ENCODE data around the gene ATG9B. TPM values are rescaled to one million over a fixed set of nuclear protein-coding genes. Genes with fewer than 3 reads are reported as not detected.

Gene ATG9B
- total and polyA plus RNA-seq, 2 donors (not counting 3 experiments of a cell fraction or from before 2014, with no cell fraction given) = 0.04 TPM; not detected in 1

GRCh38 chr7:150988230-150989226 is 35.8 kb downstream of the ATG9B start:
- H3K27me3 ChIP-seq (ENCODE audit: control insufficient read depth in 2 of 2, insufficient read depth in 2 of 2, low read length in 2 of 2) = peaks cover 0 to 1% of the 10 kb centered on the region in 2 experiments
- no peaks in the 10 kb centered on the region for H4K20me1 ChIP-seq (replicated peaks; ENCODE audit: control insufficient read depth, extremely low read depth, insufficient read depth, low read length)
- ChIA-PET CTCF (interaction anchor here (0.6 to 3.3 kb wide), 33 partner anchors 9 to 619 kb away, joined by 3 to 42 read pairs (median 4); partner anchors contain the start of gene ABCB8), POLR2A (no interaction called here)
- H3K36me3 ChIP-seq (ENCODE audit: control insufficient read depth in 2 of 2, extremely low read depth in 1 of 2, insufficient read depth in 2 of 2, low read length in 2 of 2) = no peaks in the 10 kb centered on the region
- peak; percentile 97 for FAIRE-seq
- no TSS peak for BruUV-seq (replicated peaks)
- dilution Hi-C loops (cut with MboI; ENCODE audit: extremely low pct_ligation_motif_present, low sequenced_read_pairs) = no loop called here
- H3K4me2 ChIP-seq (ENCODE audit: insufficient read depth, low read length) = peak overlapping the region; percentile 26
- no peaks in the 10 kb centered on the region for H3K9me1 ChIP-seq (replicated peaks; ENCODE audit: control insufficient read depth, extremely low read depth, insufficient read depth, low read length)
- DNase-seq (ENCODE audit: low read depth, low spot score) = peak; percentile 87
- no peak overlapping the region for H3K4me3 ChIP-seq (replicated peaks in 1 of 3; ENCODE audit: insufficient read depth in 1 of 3, low read depth in 1 of 3, low read length in 3 of 3)
- peaks cover 26% of the 10 kb centered on the region for H3K4me1 ChIP-seq (ENCODE audit: control insufficient read depth, extremely low read depth, insufficient read depth, low read length)
- H2AFZ ChIP-seq (ENCODE audit: low read depth, low read length) = peak overlapping the region; percentile 40
- H3K9ac ChIP-seq (replicated peaks; ENCODE audit: extremely low read depth, insufficient read depth, low read length) = no peak overlapping the region
- peak overlapping the region; percentile 52 for H3K27ac ChIP-seq (ENCODE audit: insufficient read depth, low read depth, low read length)
- H3K9me3 ChIP-seq (replicated peaks; ENCODE audit: control insufficient read depth, insufficient read depth, low read length) = peaks cover 2% of the 10 kb centered on the region
- no peaks in the 10 kb centered on the region for H3K79me2 ChIP-seq (ENCODE audit: control insufficient read depth, insufficient read depth, low read length)
- intact Hi-C loops (cut with micrococcal nuclease) = loop anchor here (1.0 to 10.0 kb wide), 9 partner anchors 20 to 701 kb away; partner anchors contain the start of genes GIMAP4 and SLC4A2
- no peak for TF ChIP-seq MYC (IDR thresholded peaks at IDR 0.05; ENCODE audit: low read depth, low read length)
- TF ChIP-seq POLR2A (IDR thresholded peaks at IDR 0.05; ENCODE audit: low read depth, low read length) = peak; percentile 47
- TF ChIP-seq CTCF (IDR thresholded peaks at IDR 0.05; ENCODE audit: extremely low read depth in 1 of 2, insufficient read depth in 1 of 2, low read depth in 1 of 2, low read length in 2 of 2) = peak; percentile 93 to 96
- TF ChIP-seq MAX (IDR thresholded peaks at IDR 0.05; ENCODE audit: insufficient read depth, insufficient read length) = no peak
- peak; percentile 88 for TF ChIP-seq FOS (IDR thresholded peaks at IDR 0.05; ENCODE audit: borderline replicate concordance, insufficient read depth, low read length)
- peak; percentile 32 for TF ChIP-seq GATA2 (IDR thresholded peaks at IDR 0.05; ENCODE audit: insufficient read depth, insufficient read length, low read depth, low read length)
- peak; percentile 97 for TF ChIP-seq POLR2AphosphoS5 (IDR thresholded peaks at IDR 0.05; ENCODE audit: insufficient read depth, low read depth, low read length)
- TF ChIP-seq JUN (IDR thresholded peaks at IDR 0.05; ENCODE audit: borderline replicate concordance, insufficient read depth, insufficient read length, low read depth) = no peak
- peak; percentile 46 for TF ChIP-seq EZH2 (IDR thresholded peaks at IDR 0.05; ENCODE audit: borderline replicate concordance, low read depth, low read length, severe bottlenecking)
